ENCODE data around the gene DNAH14. TPM values are rescaled to one million over a fixed set of nuclear protein-coding genes. Genes with fewer than 3 reads are reported as not detected.

Gene DNAH14
- total and polyA plus RNA-seq, 2 of the 13 experiments (the other 11 are each of a cell fraction or from before 2014, with no cell fraction given), result 4.5 to 27.5 TPM

DNA sequence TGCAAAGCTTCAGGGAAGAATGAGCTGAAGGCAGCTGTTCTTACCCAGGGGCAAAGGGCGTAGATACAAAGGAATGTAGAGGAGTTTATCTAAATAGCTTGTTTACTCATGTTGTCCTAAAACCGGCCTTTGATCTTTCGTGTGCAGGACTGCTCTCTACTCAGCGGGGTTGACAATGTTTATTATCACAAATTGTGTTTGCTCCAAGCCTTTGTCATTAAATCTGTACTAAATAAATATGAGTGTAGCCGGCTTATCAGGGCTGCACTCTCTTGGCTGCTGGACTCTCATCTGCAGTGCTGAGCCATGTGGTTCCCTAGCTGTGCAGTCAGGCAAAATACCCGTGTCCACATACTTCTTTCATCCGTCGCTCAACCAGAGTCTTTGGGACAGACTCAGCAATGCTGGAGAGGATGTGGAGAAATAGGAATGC lies 299.4 kb downstream of the DNAH14 start (continued):
- TF ChIP-seq, protein P1, sequence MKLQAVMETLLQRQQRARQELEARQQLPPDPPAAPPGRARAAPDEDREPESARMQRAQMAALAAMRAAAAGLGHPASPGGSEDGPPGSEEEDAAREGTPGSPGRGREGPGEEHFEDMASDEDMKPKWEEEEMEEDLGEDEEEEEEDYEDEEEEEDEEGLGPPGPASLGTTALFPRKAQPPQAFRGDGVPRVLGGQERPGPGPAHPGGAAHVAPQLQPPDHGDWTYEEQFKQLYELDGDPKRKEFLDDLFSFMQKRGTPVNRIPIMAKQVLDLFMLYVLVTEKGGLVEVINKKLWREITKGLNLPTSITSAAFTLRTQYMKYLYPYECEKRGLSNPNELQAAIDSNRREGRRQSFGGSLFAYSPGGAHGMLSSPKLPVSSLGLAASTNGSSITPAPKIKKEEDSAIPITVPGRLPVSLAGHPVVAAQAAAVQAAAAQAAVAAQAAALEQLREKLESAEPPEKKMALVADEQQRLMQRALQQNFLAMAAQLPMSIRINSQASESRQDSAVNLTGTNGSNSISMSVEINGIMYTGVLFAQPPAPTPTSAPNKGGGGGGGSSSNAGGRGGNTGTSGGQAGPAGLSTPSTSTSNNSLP (IDR thresholded peaks at IDR 0.05; ENCODE audit: low read depth, low read length), result peak; percentile 91
- TF ChIP-seq ZNF260 (CRISPR knock-in tag; IDR thresholded peaks at IDR 0.05; ENCODE audit: borderline replicate concordance, low read depth) (no peak), SAFB2 (CRISPR knock-in tag; IDR thresholded peaks at IDR 0.05; ENCODE audit: borderline replicate concordance, low read depth) (no peak), RORA (CRISPR knock-in tag; IDR thresholded peaks at IDR 0.05) (no peak), RARG (CRISPR knock-in tag; IDR thresholded peaks at IDR 0.05; ENCODE audit: low read depth) (no peak), FOXO1 (CRISPR knock-in tag; IDR thresholded peaks at IDR 0.05) (peak; percentile 84), SATB2 (CRISPR knock-in tag; IDR thresholded peaks at IDR 0.05) (no peak), ZSCAN25 (CRISPR knock-in tag; IDR thresholded peaks at IDR 0.05) (0 out of 2 replicates have a peak, but pooled peaks have one; percentile 40), ZNF883 (CRISPR knock-in tag; IDR thresholded peaks at IDR 0.05; ENCODE audit: not compliant biosample characterization) (no peak), SP4 (CRISPR knock-in tag; IDR thresholded peaks at IDR 0.05) (no peak), SMC3 (IDR thresholded peaks at IDR 0.05; ENCODE audit: low read length) (peak; percentile 28; the same call in 1 of the 2 replicates), ZNF503 (CRISPR knock-in tag; IDR thresholded peaks at IDR 0.05) (peak; percentile 93), FOSL2 (CRISPR knock-in tag; IDR thresholded peaks at IDR 0.05) (peak; percentile 66), ZNF616 (CRISPR knock-in tag; IDR thresholded peaks at IDR 0.05; ENCODE audit: low read depth) (no peak), TBX2 (CRISPR knock-in tag; IDR thresholded peaks at IDR 0.05; ENCODE audit: borderline replicate concordance) (peak; percentile 92), ZBTB3 (CRISPR knock-in tag; IDR thresholded peaks at IDR 0.05; ENCODE audit: borderline replicate concordance, low read depth) (no peak), ZNF572 (CRISPR knock-in tag; IDR thresholded peaks at IDR 0.05) (no peak), TBP (CRISPR knock-in tag; IDR thresholded peaks at IDR 0.05) (no peak), ZNF781 (CRISPR knock-in tag; IDR thresholded peaks at IDR 0.05; ENCODE audit: borderline replicate concordance, not compliant biosample characterization) (no peak), ZFP36L2 (CRISPR knock-in tag; IDR thresholded peaks at IDR 0.05) (no peak), ZNF136 (CRISPR knock-in tag; IDR thresholded peaks at IDR 0.05; ENCODE audit: low read depth) (0 out of 2 replicates have a peak, but pooled peaks have one; percentile 55), ZFP37 (CRISPR knock-in tag; IDR thresholded peaks at IDR 0.05; ENCODE audit: borderline replicate concordance) (no peak), ZNF614 (CRISPR knock-in tag; IDR thresholded peaks at IDR 0.05; ENCODE audit: borderline replicate concordance) (peak; percentile 50; the same call in 1 of the 2 replicates), RARA (CRISPR knock-in tag; IDR thresholded peaks at IDR 0.05) (peak; percentile 79), ZFP36L1 (CRISPR knock-in tag; IDR thresholded peaks at IDR 0.05) (no peak), NFYC (CRISPR knock-in tag; IDR thresholded peaks at IDR 0.05) (no peak)
- TF ChIP-seq, protein P2, sequence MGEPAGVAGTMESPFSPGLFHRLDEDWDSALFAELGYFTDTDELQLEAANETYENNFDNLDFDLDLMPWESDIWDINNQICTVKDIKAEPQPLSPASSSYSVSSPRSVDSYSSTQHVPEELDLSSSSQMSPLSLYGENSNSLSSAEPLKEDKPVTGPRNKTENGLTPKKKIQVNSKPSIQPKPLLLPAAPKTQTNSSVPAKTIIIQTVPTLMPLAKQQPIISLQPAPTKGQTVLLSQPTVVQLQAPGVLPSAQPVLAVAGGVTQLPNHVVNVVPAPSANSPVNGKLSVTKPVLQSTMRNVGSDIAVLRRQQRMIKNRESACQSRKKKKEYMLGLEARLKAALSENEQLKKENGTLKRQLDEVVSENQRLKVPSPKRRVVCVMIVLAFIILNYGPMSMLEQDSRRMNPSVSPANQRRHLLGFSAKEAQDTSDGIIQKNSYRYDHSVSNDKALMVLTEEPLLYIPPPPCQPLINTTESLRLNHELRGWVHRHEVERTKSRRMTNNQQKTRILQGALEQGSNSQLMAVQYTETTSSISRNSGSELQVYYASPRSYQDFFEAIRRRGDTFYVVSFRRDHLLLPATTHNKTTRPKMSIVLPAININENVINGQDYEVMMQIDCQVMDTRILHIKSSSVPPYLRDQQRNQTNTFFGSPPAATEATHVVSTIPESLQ (CRISPR knock-in tag; conservative IDR thresholded peaks at IDR 0.05), result no peak
